GM18861 (cell line): ENCODE measurements around the gene UNC119.

Source experiments
- ATAC-seq: cut with Tn5 transposase; IDR thresholded peaks from one replicate; pipeline ENCODE4 v1.9.1; 2021; ENCODE audit not compliant: unreplicated experiment

Gene UNC119

GRCh38 chr17:28500712-28501379, 51.6 kb downstream of the UNC119 start:
- no peak for ATAC-seq

GRCh38 chr17:28499684-28500357, 52.6 kb downstream of the UNC119 start:
- no peak for ATAC-seq

GRCh38 chr17:28499364-28499664, 53.1 kb downstream of the UNC119 start:
- ATAC-seq = no peak

GRCh38 chr17:28498652-28499363, 53.6 kb downstream of the UNC119 start:
- no peak for ATAC-seq

GRCh38 chr17:28497931-28498330, 54.5 kb downstream of the UNC119 start:
- ATAC-seq = no peak
